AG10803 (cell line): Measurements from ENCODE around the gene DAGLA.

Source experiments
- DNase-seq: peaks from one replicate; pipeline ENCODE4 v3.0.0; 2010; ENCODE audit warnings: low read depth
- H3K4me3 ChIP-seq: 2 replicates; pipeline ENCODE4 v1.5.1; 2011; ENCODE audit warnings: mild to moderate bottlenecking, low read length, control low read depth
- CTCF ChIP-seq: conservative IDR thresholded peaks from 2 replicates; pipeline ENCODE4 v1.5.1; 2011; ENCODE audit warnings: mild to moderate bottlenecking, low read length, control low read depth, inconsistent platforms

DAGLA gene

DNA sequence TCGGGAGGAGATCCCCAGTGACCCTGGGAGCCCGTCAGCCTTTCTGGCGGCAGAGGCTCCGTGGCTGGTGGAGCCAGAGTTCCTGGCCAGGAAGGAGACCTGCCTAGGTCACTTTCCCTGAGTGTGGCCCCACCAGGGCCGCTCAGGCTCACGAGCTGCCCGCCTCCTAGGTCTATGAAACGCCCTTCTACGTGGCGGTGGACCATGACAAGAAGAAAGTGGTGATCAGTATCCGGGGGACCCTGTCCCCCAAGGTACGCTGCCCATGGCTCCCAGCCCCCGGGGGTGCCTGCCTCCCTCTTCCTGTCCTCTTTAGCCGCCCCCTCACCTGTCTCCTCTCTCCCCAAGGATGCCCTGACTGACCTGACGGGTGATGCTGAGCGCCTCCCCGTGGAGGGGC lies 55.2 kb downstream of the DAGLA start:
- no peak for TF ChIP-seq CTCF
- H3K4me3 ChIP-seq, result no peak overlapping the region
- no peak for DNase-seq

GRCh38 chr11:61736310-61736709 lies 56.1 kb downstream of the DAGLA start:
- H3K4me3 ChIP-seq, result no peak overlapping the region
- TF ChIP-seq CTCF, result no peak
- no peak for DNase-seq

DNA sequence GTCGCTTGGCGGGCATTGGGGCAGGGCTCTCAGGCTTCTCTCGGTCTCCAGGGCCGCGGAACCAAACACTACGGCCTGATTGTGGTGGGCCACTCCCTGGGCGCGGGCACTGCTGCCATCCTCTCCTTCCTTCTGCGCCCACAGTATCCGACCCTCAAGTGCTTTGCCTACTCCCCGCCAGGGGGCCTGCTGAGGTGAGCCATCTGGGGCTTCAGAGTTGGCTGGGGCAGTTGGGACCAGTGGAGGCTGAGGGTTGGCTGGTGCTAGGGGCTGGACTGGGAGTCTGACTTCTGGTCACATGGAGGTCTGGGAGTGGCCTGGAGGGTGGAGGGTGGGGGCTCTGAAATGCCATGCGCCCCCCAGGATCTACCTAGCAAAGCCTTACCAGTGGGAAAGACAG lies 56.9 kb downstream of the DAGLA start:
- no peak for DNase-seq
- TF ChIP-seq CTCF, result no peak
- no peak overlapping the region for H3K4me3 ChIP-seq

DNA sequence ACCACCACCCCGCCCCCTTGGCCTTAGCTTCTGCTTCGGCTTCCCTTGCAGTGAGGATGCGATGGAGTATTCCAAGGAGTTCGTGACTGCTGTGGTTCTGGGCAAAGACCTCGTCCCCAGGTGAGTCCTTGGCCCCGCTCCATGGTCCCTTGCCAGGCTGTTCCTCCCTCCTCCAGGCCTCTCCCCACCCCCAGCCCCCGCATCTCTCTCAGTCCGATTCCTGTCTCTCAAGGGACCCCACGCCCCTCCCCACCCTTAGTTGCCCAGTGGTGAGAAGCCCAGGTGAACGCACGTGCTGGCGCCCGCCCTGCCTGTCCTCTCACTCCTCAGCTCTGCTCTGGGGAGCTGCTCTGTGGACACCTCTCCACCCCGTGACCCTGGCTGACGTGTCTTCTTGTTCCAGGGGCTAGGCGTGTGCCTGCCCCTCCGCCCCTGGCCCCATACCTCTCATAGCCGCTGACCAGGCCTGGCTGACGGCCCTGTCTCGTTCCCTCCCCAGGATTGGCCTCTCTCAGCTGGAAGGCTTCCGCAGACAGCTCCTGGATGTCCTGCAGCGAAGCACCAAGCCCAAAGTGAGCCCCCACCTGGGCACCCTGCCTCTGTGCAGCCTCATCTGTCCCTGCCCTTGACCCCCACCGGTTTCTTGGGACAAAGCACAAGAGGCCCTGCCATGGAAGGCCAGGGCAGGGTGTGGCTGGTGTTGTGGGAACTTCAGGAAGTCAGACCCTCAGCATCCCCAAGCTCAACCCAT lies 57.6 kb downstream of the DAGLA start:
- no peak for DNase-seq
- TF ChIP-seq CTCF, result no peak
- no peak overlapping the region for H3K4me3 ChIP-seq

- no peak for TF ChIP-seq CTCF
- DNase-seq, result no peak
- H3K4me3 ChIP-seq, result no peak overlapping the region
Observed at GRCh38 chr11:61738776-61739175, 58.6 kb downstream of the DAGLA start.

DNA sequence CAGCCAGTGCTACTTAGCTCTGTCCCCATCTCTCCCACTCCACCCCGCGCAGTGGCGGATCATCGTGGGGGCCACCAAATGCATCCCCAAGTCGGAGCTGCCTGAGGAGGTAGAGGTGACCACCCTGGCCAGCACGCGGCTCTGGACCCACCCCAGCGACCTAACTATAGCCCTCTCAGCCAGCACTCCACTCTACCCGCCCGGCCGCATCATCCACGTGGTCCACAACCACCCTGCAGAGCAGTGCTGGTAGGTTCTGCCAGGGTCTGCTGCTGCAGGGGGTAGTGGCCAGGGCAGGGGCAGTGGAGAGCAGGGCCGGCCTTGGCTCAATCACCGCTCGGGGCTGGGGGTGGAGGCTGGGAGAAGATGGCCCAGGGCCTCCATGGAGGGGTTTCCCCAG lies 59.2 kb downstream of the DAGLA start:
- TF ChIP-seq CTCF, result no peak
- no peak for DNase-seq
- no peak overlapping the region for H3K4me3 ChIP-seq

- no peak overlapping the region for H3K4me3 ChIP-seq
- TF ChIP-seq CTCF, result no peak
- no peak for DNase-seq
Observed at GRCh38 chr11:61739966-61740365, 59.8 kb downstream of the DAGLA start.
